Tibial nerve (tissue), 4 donors: ENCODE measurements around the gene SHC2. TPM values are rescaled to one million over a fixed set of nuclear protein-coding genes. Genes with fewer than 3 reads are reported as not detected.

Source experiments
- DNase-seq, 2 donors: peaks; one replicate each; pipeline ENCODE4 v3.0.0-alpha.2; 2019; ENCODE audit warnings: low spot score in 2 of 2
- H3K27ac ChIP-seq, 4 donors: fragments of 200-600 bp; sonication (generic) in 3 of 4; one replicate each; pipeline ENCODE4 v1.5.1; 2017 to 2019; ENCODE audit warnings: mild to moderate bottlenecking in 1 of 4
- H3K27me3 ChIP-seq, 2 donors: fragments of 200-600 bp; sonication (generic) in 1 of 2; one replicate each; pipeline versions ENCODE4 v1.5.1 to v1.6.0; 2017 to 2019
- H3K36me3 ChIP-seq, 3 donors: fragments of 200-600 bp; sonication (generic); one replicate each; pipeline ENCODE4 v1.5.1; 2018 to 2019
- H3K4me1 ChIP-seq, 4 donors: fragments of 200-600 bp; sonication (generic) in 3 of 4; one replicate each; pipeline ENCODE4 v1.5.1; 2017 to 2019
- H3K4me3 ChIP-seq, 4 donors: fragments of 200-600 bp; sonication (generic) in 3 of 4; one replicate each; pipeline ENCODE4 v1.5.1; 2017 to 2019; ENCODE audit warnings: mild to moderate bottlenecking in 1 of 4, moderate library complexity in 1 of 4
- H3K9me3 ChIP-seq, 4 donors: fragments of 200-600 bp; sonication (generic) in 3 of 4; one replicate each; pipeline ENCODE4 v1.5.1; 2017 to 2019
- CTCF ChIP-seq, 5 experiments: fragments of 200-600 bp in 3 of 5; fragments of 450-650 bp in 2 of 5; sonication (generic) in 3 of 5; IDR thresholded peaks; one replicate each; pipeline ENCODE4 v1.5.1; 2016 to 2019; ENCODE audit warnings: antibody characterized with exemption in 5 of 5, mild to moderate bottlenecking in 3 of 5, moderate library complexity in 2 of 5
- EP300 ChIP-seq, 2 donors: sonication (generic); formaldehyde crosslinking; IDR thresholded peaks; one replicate each; pipeline ENCODE4 v1.6.1; 2017; ENCODE audit warnings: antibody characterized with exemption in 2 of 2, mild to moderate bottlenecking in 1 of 2
- POLR2A ChIP-seq, 2 donors: fragments of 450-650 bp; IDR thresholded peaks; one replicate each; pipeline ENCODE4 v1.6.1; 2017; ENCODE audit warnings: antibody characterized with exemption in 2 of 2, mild to moderate bottlenecking in 2 of 2, moderate library complexity in 2 of 2
- WGBS, 2 donors: methylation state at CpG; one replicate each; pipeline ENCODE4 v1.1.5; 2018; 5-methylcytosine and 5-hydroxymethylcytosine counted together
- total RNA-seq, 4 donors: library from RNA; depleted of rRNA; stranded (reverse); fragments of >200 nt; gene quantifications; one replicate each; pipeline ENCODE4 v1.1.0, GENCODE V29; 2016

SHC2 gene
- total RNA-seq, 4 donors from 2014 or later = 13.5 to 41.1 (median 22.9) TPM

GRCh38 chr19:489418-490196 lies 28.8 kb upstream of the SHC2 start:
- DNase-seq = no peak
- H3K36me3 ChIP-seq = no peaks in the 10 kb centered on the region
- peak overlapping the region; percentile 79 to 97 (median 96) for H3K27ac ChIP-seq
- peak overlapping the region; percentile 71 to 93 (median 82) for H3K4me3 ChIP-seq
- no peak for TF ChIP-seq POLR2A (IDR thresholded peaks at IDR 0.05)
- TF ChIP-seq EP300 (IDR thresholded peaks at IDR 0.05) = no peak
- TF ChIP-seq CTCF (IDR thresholded peaks at IDR 0.05) = no peak
- H3K9me3 ChIP-seq = no peaks in the 10 kb centered on the region
- H3K27me3 ChIP-seq = peaks cover 0 to 18% of the 10 kb centered on the region in 2 donors
- peaks cover 0 to 34% (median 10%) of the 10 kb centered on the region in 4 donors for H3K4me1 ChIP-seq
- 23 to 32% methylated on average over 38 to 58 of the region's 61 CpGs for WGBS, 2 donors

- H3K27me3 ChIP-seq = peaks cover 0 to 11% of the 10 kb centered on the region in 2 donors
- peak overlapping the region; percentile 71 to 93 (median 82) for H3K4me3 ChIP-seq
- H3K9me3 ChIP-seq = no peaks in the 10 kb centered on the region
- peaks cover 0 to 34% (median 10%) of the 10 kb centered on the region in 4 donors for H3K4me1 ChIP-seq
- peak in 1 of 2 donors; percentile 83 for TF ChIP-seq EP300 (IDR thresholded peaks at IDR 0.05)
- peak in 2 of 5 experiments; percentile 65 to 69 for TF ChIP-seq CTCF (IDR thresholded peaks at IDR 0.05)
- TF ChIP-seq POLR2A (IDR thresholded peaks at IDR 0.05) = peak; percentile 71 to 76
- 1% methylated on average over 21 to 47 of the region's 114 CpGs for WGBS, 2 donors
- DNase-seq = peak; percentile 87 to 96
- H3K27ac ChIP-seq = peak overlapping the region; percentile 79 to 97 (median 96)
- no peaks in the 10 kb centered on the region for H3K36me3 ChIP-seq
These were observed 27.9 kb upstream of the SHC2 start for GRCh38 chr19:488505-489417.

- H3K27ac ChIP-seq = peak overlapping the region in 2 of 4 donors; percentile 69 to 91
These were observed 24.9 kb upstream of the SHC2 start for GRCh38 chr19:485583-486236.

GRCh38 chr19:485077-485476 lies 24.2 kb upstream of the SHC2 start:
- peak overlapping the region in 2 of 4 donors; percentile 69 to 73 for H3K27ac ChIP-seq
- WGBS, 2 donors = 75 to 81% methylated on average over 20 to 22 of the region's 22 CpGs
- peaks cover 0 to 11% (median 0%) of the 10 kb centered on the region in 4 donors for H3K9me3 ChIP-seq
- peaks cover 0 to 9% of the 10 kb centered on the region in 2 donors for H3K27me3 ChIP-seq
- H3K4me3 ChIP-seq = no peak overlapping the region
- DNase-seq = no peak
- H3K36me3 ChIP-seq = no peaks in the 10 kb centered on the region
- H3K4me1 ChIP-seq = peaks cover 0 to 31% (median 10%) of the 10 kb centered on the region in 4 donors
- TF ChIP-seq POLR2A (IDR thresholded peaks at IDR 0.05) (no peak), CTCF (IDR thresholded peaks at IDR 0.05) (no peak), EP300 (IDR thresholded peaks at IDR 0.05) (no peak)

More at GRCh38 chr19:485583-486236, 24.9 kb upstream of the SHC2 start:
- Histone ChIP-seq H3K36me3 (no peaks in the 10 kb centered on the region), H3K27me3 (peaks cover 0 to 9% of the 10 kb centered on the region in 2 donors), H3K4me3 (no peak overlapping the region), H3K4me1 (peaks cover 0 to 34% (median 10%) of the 10 kb centered on the region in 4 donors), H3K9me3 (peaks cover 0 to 7% (median 0%) of the 10 kb centered on the region in 4 donors)
- 9 to 17% methylated on average over 13 to 16 of the region's 23 CpGs for WGBS, 2 donors
- peak; percentile 29 to 53 for DNase-seq
- TF ChIP-seq EP300 (IDR thresholded peaks at IDR 0.05) (peak in 1 of 2 donors; percentile 73), CTCF (IDR thresholded peaks at IDR 0.05) (no peak), POLR2A (IDR thresholded peaks at IDR 0.05) (peak in 1 of 2 donors; percentile 22)
